Measurements from ENCODE around the gene NEU2.

The NEU2 gene

DNA sequence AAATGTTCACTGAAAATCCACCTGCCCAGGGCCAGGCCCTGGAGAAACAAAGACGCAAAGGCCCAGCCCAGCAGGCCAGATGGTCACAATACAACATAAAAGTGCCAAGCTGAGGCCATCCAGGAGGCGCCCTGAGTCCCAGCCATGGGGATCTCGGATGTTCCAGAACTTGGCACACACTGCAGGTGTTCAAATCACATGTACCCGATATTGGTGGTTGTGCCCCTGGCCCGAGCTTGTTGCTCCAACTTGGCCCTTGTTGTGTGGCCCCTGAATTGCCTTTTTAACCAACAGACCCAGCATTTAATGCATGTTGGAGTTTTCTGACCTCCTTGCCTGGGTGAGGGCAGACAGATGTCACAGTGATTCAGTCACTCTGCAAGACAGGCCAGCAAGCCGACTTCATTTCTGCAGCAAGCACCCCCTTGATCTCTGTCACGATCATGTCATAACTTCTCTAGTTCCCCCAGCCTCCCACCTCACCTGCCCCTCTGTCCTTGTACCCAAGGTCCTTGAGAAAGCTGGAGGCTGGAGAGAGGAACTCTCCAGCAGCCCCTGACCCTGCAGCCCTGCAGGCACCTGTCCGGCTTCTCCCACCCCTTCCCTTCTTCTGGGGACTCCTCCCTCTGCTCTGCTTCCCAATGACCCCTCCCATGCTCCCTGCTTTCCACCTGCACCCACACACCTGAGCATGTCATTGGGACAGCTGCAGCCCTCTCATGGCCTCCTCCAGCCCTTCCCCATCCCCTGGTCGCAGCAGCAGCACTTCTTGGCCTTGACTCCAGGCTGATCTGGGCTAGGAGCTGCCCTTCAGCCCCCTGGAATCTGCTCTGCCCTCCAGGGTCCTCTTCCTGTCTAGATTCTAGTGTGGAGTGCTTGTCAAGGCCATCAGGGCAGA, 28.6 kb upstream of the NEU2 start:
- H3K9me2 ChIP-seq (ENCODE audit: low read depth, low read length), result no peaks in the 10 kb centered on the region
- no peaks in the 10 kb centered on the region for H3F3A ChIP-seq (ENCODE audit: insufficient read depth, low read length)
- H3K9me3 ChIP-seq (ENCODE audit: low read length), result no peaks in the 10 kb centered on the region
- H3K4me2 ChIP-seq (ENCODE audit: low read length), result no peak overlapping the region
- no peaks in the 10 kb centered on the region; the same call in 1 of the 2 replicates for H3K27me3 ChIP-seq (ENCODE audit: insufficient read depth, low read length)
- H3K4me3 ChIP-seq (ENCODE audit: low read depth, low read length, poor library complexity, severe bottlenecking), result no peak overlapping the region
- TF ChIP-seq, protein P1, sequence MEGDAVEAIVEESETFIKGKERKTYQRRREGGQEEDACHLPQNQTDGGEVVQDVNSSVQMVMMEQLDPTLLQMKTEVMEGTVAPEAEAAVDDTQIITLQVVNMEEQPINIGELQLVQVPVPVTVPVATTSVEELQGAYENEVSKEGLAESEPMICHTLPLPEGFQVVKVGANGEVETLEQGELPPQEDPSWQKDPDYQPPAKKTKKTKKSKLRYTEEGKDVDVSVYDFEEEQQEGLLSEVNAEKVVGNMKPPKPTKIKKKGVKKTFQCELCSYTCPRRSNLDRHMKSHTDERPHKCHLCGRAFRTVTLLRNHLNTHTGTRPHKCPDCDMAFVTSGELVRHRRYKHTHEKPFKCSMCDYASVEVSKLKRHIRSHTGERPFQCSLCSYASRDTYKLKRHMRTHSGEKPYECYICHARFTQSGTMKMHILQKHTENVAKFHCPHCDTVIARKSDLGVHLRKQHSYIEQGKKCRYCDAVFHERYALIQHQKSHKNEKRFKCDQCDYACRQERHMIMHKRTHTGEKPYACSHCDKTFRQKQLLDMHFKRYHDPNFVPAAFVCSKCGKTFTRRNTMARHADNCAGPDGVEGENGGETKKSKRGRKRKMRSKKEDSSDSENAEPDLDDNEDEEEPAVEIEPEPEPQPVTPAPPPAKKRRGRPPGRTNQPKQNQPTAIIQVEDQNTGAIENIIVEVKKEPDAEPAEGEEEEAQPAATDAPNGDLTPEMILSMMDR (IDR thresholded peaks at IDR 0.05; ENCODE audit: low read length), result no peak
- no peak for TF ChIP-seq EZH2 (IDR thresholded peaks at IDR 0.05; ENCODE audit: borderline replicate concordance, low read length)
- H3K36me3 ChIP-seq (ENCODE audit: insufficient read depth, low read length), result no peaks in the 10 kb centered on the region
- H3K4me1 ChIP-seq (ENCODE audit: insufficient read depth, low read length, severe bottlenecking), result no peaks in the 10 kb centered on the region
- H3K9ac ChIP-seq (ENCODE audit: low read length), result no peak overlapping the region
- no peak overlapping the region for H3K27ac ChIP-seq (ENCODE audit: low read depth, low read length, poor library complexity, severe bottlenecking)
- H3K79me2 ChIP-seq (ENCODE audit: insufficient read depth, low read length), result no peaks in the 10 kb centered on the region
- no peaks in the 10 kb centered on the region for H4K20me1 ChIP-seq (ENCODE audit: insufficient read depth, low read length)
- H2AFZ ChIP-seq (ENCODE audit: low read length), result no peak overlapping the region

DNA sequence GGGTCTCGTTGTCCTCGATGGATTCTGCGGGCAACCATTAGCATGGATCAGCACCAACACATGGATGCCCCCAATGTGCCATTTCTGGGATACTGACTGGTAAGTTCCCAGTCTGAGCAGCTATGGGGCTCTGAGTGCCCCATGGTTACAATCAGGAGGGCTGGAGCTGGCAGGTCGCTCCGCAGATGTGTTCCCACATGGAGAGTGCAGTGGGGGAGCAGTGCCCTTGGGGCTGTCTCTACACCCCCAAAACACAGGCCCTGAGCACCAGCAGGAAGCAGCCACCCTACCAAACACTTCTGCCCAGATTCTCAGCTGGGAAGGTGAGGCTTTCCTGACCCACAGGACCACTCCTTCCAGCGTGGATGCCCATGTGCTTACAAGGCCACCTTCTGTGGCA, 27.4 kb upstream of the NEU2 start:
- H3K9me2 ChIP-seq (ENCODE audit: low read depth, low read length), result no peaks in the 10 kb centered on the region
- H3K4me1 ChIP-seq (ENCODE audit: insufficient read depth, low read length, severe bottlenecking), result no peaks in the 10 kb centered on the region
- H3K4me2 ChIP-seq (ENCODE audit: low read length), result no peak overlapping the region
- H3K4me3 ChIP-seq (ENCODE audit: low read depth, low read length, poor library complexity, severe bottlenecking), result no peak overlapping the region
- H3K79me2 ChIP-seq (ENCODE audit: insufficient read depth, low read length), result no peaks in the 10 kb centered on the region
- no peak for TF ChIP-seq EZH2 (IDR thresholded peaks at IDR 0.05; ENCODE audit: borderline replicate concordance, low read length)
- TF ChIP-seq, protein P1 (IDR thresholded peaks at IDR 0.05; ENCODE audit: low read length), result no peak
- no peaks in the 10 kb centered on the region for H3F3A ChIP-seq (ENCODE audit: insufficient read depth, low read length)
- no peaks in the 10 kb centered on the region; the same call in 1 of the 2 replicates for H3K27me3 ChIP-seq (ENCODE audit: insufficient read depth, low read length)
- H4K20me1 ChIP-seq (ENCODE audit: insufficient read depth, low read length), result no peaks in the 10 kb centered on the region
- H2AFZ ChIP-seq (ENCODE audit: low read length), result no peak overlapping the region
- H3K9me3 ChIP-seq (ENCODE audit: low read length), result no peaks in the 10 kb centered on the region
- H3K36me3 ChIP-seq (ENCODE audit: insufficient read depth, low read length), result no peaks in the 10 kb centered on the region
- no peak overlapping the region for H3K27ac ChIP-seq (ENCODE audit: low read depth, low read length, poor library complexity, severe bottlenecking)
- H3K9ac ChIP-seq (ENCODE audit: low read length), result no peak overlapping the region

- no peaks in the 10 kb centered on the region for H4K20me1 ChIP-seq (ENCODE audit: insufficient read depth, low read length)
- no peaks in the 10 kb centered on the region for H3K9me2 ChIP-seq (ENCODE audit: low read depth, low read length)
- no peak overlapping the region for H2AFZ ChIP-seq (ENCODE audit: low read length)
- H3K27me3 ChIP-seq (ENCODE audit: insufficient read depth, low read length), result no peaks in the 10 kb centered on the region
- H3K27ac ChIP-seq (ENCODE audit: low read depth, low read length, poor library complexity, severe bottlenecking), result no peak overlapping the region
- H3K36me3 ChIP-seq (ENCODE audit: insufficient read depth, low read length), result no peaks in the 10 kb centered on the region
- TF ChIP-seq, protein P1 (IDR thresholded peaks at IDR 0.05; ENCODE audit: low read length), result no peak
- no peak for TF ChIP-seq EZH2 (IDR thresholded peaks at IDR 0.05; ENCODE audit: borderline replicate concordance, low read length)
- H3F3A ChIP-seq (ENCODE audit: insufficient read depth, low read length), result no peaks in the 10 kb centered on the region
- H3K79me2 ChIP-seq (ENCODE audit: insufficient read depth, low read length), result no peaks in the 10 kb centered on the region
- H3K4me1 ChIP-seq (ENCODE audit: insufficient read depth, low read length, severe bottlenecking), result no peaks in the 10 kb centered on the region
- no peak overlapping the region for H3K4me3 ChIP-seq (ENCODE audit: low read depth, low read length, poor library complexity, severe bottlenecking)
- H3K9me3 ChIP-seq (ENCODE audit: low read length), result no peaks in the 10 kb centered on the region
- no peak overlapping the region for H3K9ac ChIP-seq (ENCODE audit: low read length)
- H3K4me2 ChIP-seq (ENCODE audit: low read length), result no peak overlapping the region
Observed at GRCh38 chr2:233006648-233007047, 25.8 kb upstream of the NEU2 start.
